GM19351 (cell line): ENCODE measurements around the gene OIT3.

Experiments
- ATAC-seq: cut with Tn5 transposase; IDR thresholded peaks from one replicate; pipeline ENCODE4 v1.9.1; 2021; ENCODE audit warnings: mild to moderate bottlenecking, moderate library complexity; ENCODE audit not compliant: unreplicated experiment

The OIT3 gene

GRCh38 chr10:72893136-72893798, at the start of gene OIT3:
Gene OIT3 (plus strand): TSS chr10:72893739. CDS start chr10:72893799, 60 bp downstream.
- no peak for ATAC-seq

DNA sequence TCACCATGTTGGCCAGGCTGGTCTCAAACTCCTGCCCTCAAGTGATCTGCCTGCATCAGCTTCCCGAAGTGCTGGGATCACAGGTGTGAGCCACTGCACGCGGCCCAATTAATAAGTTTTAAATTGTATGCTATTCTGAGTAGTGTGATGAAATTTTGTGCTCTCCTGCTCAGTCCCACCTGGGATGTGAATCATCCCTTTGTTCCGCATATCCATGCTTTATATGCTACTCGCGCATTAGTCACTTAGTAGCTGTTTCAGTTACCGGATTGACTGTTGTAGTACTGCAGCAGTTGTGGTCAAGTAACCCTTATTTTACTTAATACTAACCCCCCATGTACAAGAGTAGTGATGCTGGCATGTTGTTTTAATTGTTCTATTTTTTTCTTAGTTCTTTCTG, 47.3 kb upstream of the OIT3 start:
- no peak for ATAC-seq

DNA sequence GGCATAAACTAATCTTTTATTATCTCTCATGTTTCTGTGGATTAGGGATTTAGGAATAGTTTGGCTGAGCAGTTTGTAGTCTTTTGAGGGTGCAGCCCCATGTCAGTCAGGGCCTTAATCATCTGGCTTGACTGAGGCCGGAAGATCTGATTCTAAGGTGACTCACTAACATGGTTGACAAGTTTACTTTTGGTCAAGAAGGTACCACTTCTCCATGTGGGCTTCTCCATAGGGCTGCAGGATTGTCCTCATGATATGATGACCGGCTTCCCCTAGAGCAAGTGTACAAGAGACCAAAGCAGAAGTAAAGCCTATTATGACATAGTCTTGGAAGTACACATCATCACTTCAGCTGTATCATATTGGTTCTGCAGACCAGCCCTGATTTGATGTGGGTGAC, 45.9 kb upstream of the OIT3 start:
- no peak for ATAC-seq

GRCh38 chr10:72850861-72851260, 42.7 kb upstream of the OIT3 start:
- ATAC-seq = no peak

DNA sequence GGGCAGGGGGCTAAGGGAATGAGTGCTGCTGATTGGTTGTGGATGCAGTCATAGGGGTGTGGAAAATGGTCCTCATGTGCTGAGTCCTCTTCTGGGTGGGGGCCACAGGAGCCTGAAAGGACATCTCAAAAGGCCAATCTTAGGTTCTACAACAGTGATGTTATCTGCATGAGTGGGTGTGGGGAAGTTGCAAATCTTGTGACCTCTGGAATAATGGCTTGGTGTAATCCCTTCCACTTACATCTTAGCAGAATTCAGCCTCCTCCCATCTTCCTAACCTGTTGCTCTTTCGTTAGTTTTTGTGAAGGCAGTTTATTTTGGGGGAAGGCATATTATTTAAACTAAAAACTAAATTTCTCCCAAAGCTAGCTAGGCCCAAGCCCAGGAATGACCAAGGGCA, 42.0 kb upstream of the OIT3 start:
- ATAC-seq = no peak

GRCh38 chr10:72852508-72852907, 41.0 kb upstream of the OIT3 start:
- ATAC-seq = no peak

DNA sequence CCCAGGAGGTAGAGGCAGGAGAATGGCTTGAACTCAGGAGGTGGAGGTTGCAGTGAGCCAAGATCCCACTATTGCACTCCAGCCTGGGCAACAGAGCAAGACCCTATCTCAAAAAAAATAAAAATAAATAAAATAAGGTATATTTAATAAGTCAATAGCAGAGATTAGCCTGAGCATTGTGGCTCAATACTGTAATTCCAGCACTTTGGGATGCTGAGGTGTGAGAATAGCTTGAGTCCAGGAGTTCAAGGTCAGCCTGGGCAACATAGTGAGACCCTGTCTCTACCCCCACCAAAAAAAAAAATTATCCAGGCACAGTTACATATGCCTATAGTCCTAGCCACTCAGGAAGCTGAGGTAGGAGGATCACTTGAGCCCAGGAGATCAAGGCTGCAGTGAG, 38.4 kb upstream of the OIT3 start:
- no peak for ATAC-seq

- ATAC-seq = no peak
Observed at GRCh38 chr10:72855790-72856189, 37.7 kb upstream of the OIT3 start.

GRCh38 chr10:72858067-72858466, 35.5 kb upstream of the OIT3 start:
- ATAC-seq = no peak

- no peak for ATAC-seq
Observed at GRCh38 chr10:72862957-72863356, 30.6 kb upstream of the OIT3 start.

DNA sequence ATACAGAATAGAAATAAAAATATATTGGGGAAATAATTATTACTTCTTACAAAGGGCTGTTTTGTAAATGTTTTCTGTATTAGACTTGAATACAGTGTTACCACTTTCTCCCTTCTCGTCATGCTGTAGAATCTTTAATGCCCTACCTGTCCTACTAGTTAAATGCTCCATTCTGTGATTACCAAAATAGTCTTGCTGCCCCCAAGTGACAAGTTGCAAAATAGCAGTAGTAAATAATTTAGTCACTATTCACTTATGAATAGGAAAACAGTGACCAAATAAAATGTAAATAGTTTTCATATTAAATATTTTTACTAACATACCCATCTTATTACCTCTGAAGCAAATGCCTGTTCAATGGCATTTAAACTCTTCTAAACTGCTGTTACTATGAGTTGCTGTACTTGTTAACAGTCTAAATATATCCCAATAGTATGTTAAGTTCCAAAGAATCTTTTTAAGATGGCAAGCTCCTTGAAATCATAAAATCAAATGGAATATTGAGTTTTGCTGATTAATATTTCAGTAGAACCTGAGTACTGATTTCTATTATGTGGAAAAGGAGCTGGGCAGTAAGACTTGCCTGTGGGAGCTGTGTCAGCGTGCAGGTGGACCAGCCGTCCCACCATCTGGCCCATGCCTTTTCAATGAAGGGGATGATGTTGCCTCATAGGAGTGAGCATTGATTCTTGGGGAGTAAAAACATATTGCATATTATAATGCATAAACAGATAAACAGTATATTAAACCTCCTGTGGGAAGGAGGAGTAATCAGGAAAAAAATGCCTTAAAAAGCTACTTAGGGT, 18.1 kb upstream of the OIT3 start:
- no peak for ATAC-seq

- no peak for ATAC-seq
Observed at GRCh38 chr10:72879245-72879644, 14.3 kb upstream of the OIT3 start.

DNA sequence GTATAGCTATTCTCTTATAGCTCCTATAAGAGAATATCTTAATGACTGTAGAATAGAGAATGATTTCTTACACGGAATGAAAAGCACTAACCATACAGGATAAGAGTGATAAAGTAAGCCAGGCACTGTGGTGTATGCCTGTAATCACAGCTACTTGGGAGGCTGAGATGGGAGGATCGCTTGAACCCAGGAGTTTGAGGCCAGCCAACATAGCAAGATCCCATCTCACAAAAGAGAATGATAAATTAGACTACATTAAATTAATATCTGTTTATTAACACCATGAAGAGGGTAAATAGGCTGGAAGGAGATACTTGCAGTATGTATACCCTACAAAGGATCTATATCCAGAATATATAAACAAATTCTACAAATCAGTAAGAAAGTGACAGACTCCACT, 12.2 kb upstream of the OIT3 start:
- ATAC-seq = no peak

DNA sequence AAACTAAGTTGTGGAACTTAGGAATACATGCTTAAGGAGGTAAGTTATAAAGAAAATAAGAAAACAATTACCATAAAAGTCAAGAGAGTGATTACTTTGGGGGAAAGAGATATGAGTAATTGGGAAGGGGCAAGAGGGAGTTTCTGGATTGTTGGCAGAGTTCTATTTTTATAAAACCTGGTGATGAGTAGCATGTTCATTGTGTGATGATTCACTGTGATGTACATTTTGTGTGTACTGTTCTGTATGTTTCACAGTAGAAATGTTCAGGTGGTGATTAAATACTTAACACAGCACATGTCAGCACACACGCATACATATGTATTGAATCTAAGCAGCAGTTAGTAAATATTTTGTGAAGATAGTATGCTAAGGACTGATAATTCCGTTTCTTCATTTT, 9.7 kb upstream of the OIT3 start:
- no peak for ATAC-seq

GRCh38 chr10:72885953-72886352, 7.6 kb upstream of the OIT3 start:
- no peak for ATAC-seq

DNA sequence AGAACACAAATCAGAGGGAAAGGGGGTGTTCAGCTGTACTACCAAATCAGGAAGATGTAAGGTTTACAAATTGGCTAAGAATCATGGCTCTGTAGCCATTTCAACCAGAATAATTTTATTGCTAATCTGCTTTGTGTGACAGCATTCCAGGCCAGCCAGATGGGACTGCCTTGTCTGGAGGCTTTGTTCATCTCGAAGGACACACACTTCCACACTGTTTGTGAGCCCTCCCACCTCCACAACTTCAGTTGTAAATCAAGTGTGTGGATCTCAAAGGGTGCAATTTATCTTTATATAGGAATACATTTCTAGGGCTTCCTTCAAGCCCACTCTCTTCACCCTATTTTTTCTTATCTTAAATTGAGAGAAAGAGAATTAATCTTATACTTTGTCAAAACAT, 6.9 kb upstream of the OIT3 start:
- no peak for ATAC-seq

DNA sequence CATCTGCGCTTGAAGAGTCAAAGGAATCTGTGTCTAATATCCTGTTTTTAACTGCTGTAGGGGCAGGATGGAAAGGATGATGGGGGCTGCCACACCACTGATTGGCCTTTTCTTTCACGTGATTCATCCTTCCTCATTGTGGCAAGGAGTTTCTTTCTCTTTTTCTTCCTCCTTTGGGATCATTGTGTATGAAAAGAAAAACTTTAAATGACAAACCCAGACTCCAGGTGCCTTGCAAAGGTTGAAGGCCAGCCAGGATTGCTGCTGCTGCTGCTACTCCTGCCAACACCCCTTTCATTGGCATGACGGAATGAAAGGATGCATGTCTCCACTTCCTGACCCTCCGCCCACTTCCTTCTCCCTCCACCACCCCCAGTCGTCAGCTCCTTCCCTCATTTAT, 6.5 kb upstream of the OIT3 start:
- ATAC-seq = no peak

GRCh38 chr10:72888151-72888638, 5.3 kb upstream of the OIT3 start:
- ATAC-seq = no peak

- no peak for ATAC-seq
Observed at GRCh38 chr10:72889391-72889831, 4.1 kb upstream of the OIT3 start.

- no peak for ATAC-seq
Observed at GRCh38 chr10:72890086-72890485, 3.5 kb upstream of the OIT3 start.

DNA sequence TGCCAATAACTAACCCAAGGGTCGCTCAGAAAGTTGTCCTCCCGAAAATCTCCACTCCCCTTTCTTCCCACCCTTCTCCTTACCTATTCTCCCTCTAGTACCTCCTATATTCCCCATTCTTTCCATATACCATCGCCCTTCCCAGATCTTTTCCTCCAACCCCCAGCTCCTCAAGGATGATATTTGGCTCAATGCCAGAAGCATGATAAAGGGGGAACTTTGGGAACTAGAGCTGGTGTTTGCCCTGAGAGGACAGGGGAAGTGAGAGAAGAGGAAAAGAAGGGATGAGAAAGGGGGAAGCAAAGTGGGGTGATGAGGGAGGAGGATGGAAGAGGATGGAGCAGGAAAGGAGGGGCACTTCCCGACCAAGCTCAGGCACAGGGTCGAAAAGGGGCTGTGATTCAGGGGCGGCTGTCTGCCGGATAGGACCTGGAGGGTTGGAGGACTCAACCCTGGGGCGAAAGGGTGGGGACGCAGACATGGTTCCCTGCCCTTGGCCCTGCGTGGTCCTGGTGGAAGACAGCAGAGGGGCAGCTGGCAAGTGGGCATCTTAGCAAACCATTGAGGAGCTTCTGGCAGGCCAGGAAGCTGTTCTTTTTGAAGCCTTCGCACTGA, 1.8 kb downstream of the OIT3 start:
- ATAC-seq = no peak

DNA sequence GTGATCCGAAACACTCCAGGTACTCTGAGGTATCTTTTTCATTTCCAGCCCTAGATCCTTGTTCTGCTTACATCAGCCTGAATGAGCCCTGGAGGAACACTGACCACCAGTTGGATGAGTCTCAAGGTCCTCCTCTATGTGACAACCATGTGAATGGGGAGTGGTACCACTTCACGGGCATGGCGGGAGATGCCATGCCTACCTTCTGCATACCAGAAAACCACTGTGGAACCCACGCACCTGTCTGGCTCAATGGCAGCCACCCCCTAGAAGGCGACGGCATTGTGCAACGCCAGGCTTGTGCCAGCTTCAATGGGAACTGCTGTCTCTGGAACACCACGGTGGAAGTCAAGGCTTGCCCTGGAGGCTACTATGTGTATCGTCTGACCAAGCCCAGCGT, 5.1 kb downstream of the OIT3 start:
- ATAC-seq = no peak
